Right atrium auricular region (tissue), 2 donors: Measurements from ENCODE around the gene CD300C. TPM values are rescaled to one million over a fixed set of nuclear protein-coding genes. Genes with fewer than 3 reads are reported as not detected.

Experiments used
- DNase-seq: peaks from one replicate; pipeline ENCODE4 v3.0.0-alpha.2; 2019; ENCODE audit warnings: low spot score
- H3K27ac ChIP-seq, 2 donors: fragments of 200-600 bp; sonication (generic); 1 replicate in 1 of 2; 2 replicates in 1 of 2; pipeline ENCODE4 v1.5.1; 2016 to 2019
- H3K27me3 ChIP-seq, 2 donors: fragments of 200-600 bp; sonication (generic); one replicate each; pipeline versions ENCODE4 v1.5.1 to v1.6.0; 2017 to 2019
- H3K36me3 ChIP-seq: fragments of 200-600 bp; sonication (generic); one replicate; pipeline ENCODE4 v1.5.1; 2016
- H3K4me1 ChIP-seq, 2 donors: fragments of 200-600 bp; sonication (generic); one replicate each; pipeline versions ENCODE4 v1.5.1 to v1.6.0; 2017 to 2019
- H3K4me3 ChIP-seq, 2 donors: fragments of 200-600 bp; sonication (generic); 1 replicate in 1 of 2; 2 replicates in 1 of 2; pipeline ENCODE4 v1.5.1; 2017 to 2019; ENCODE audit warnings: mild to moderate bottlenecking in 1 of 2, moderate library complexity in 1 of 2
- H3K9me3 ChIP-seq, 2 donors: fragments of 200-600 bp; sonication (generic); one replicate each; pipeline ENCODE4 v1.5.1; 2019
- total RNA-seq, 2 donors: library from RNA; depleted of rRNA; stranded (reverse); fragments of >200 nt; gene quantifications; one replicate each; pipeline ENCODE4 v1.1.0, GENCODE V29; 2016
- TF ChIP-seq, protein P1 (sequence below), 2 donors: fragments of 200-600 bp; sonication (generic); IDR thresholded peaks; one replicate each; pipeline ENCODE4 v1.5.1; 2019; ENCODE audit warnings: antibody characterized with exemption in 2 of 2

CD300C gene
- total RNA-seq, 2 donors from 2014 or later: 0.98 TPM; not detected in 1

DNA sequence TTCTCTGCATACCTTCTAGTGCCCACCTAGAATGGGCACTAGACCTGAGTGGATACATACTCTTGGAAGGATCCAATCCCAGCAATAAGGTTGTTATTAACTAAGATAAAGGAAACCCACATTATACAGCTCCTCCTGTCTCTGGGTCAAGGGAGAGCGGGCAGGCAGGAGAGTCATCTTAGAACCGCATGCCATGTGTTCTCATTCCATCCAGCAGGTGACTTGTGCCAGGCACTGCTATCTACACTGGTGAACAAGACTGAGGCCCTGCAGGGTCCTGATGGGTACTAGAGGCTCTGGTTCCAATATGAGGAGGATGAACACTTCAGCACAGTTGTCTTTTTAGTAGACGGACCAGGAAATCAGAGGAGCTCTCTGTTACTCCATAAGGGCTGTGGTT lies 27.3 kb upstream of the CD300C start:
- Histone ChIP-seq H3K4me1 (no peaks in the 10 kb centered on the region), H3K36me3 (no peaks in the 10 kb centered on the region), H3K27ac (no peak overlapping the region), H3K27me3 (no peaks in the 10 kb centered on the region), H3K9me3 (no peaks in the 10 kb centered on the region), H3K4me3 (no peak overlapping the region)
- TF ChIP-seq, protein P1, sequence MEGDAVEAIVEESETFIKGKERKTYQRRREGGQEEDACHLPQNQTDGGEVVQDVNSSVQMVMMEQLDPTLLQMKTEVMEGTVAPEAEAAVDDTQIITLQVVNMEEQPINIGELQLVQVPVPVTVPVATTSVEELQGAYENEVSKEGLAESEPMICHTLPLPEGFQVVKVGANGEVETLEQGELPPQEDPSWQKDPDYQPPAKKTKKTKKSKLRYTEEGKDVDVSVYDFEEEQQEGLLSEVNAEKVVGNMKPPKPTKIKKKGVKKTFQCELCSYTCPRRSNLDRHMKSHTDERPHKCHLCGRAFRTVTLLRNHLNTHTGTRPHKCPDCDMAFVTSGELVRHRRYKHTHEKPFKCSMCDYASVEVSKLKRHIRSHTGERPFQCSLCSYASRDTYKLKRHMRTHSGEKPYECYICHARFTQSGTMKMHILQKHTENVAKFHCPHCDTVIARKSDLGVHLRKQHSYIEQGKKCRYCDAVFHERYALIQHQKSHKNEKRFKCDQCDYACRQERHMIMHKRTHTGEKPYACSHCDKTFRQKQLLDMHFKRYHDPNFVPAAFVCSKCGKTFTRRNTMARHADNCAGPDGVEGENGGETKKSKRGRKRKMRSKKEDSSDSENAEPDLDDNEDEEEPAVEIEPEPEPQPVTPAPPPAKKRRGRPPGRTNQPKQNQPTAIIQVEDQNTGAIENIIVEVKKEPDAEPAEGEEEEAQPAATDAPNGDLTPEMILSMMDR (IDR thresholded peaks at IDR 0.05): no peak
- no peak for DNase-seq

DNA sequence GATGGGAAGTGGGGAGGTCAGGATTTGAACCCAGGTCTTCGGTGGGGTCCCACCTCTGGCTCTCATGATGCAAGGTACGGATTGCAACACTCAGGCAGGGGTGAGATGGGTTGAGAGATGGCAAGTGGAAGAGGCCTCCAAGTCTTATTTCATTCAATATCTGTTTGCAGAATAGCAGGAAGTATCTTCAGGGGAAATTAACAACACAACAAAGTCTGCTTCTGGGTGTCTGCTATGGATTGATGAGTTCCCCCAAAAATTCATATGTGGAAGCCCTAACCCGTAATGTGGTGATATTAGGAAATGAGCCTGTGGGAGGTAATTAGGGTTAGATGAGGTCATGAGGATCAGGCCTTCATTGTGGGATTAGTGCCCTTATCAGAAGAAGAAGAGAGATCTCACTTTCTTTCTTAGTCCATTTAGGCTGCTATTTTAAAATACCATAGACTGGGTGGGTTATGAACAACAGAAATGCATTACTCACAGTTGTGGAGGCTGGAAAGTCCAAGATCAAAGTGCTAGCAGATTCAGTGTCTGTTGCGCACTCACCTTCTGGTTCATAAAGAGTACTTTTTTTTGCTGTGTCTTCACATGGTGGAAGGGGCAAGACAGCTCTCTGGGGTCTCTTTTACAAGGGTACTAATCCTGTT lies 25.8 kb upstream of the CD300C start:
- H3K4me3 ChIP-seq: no peak overlapping the region
- TF ChIP-seq, protein P1 (IDR thresholded peaks at IDR 0.05): no peak
- no peaks in the 10 kb centered on the region for H3K9me3 ChIP-seq
- no peaks in the 10 kb centered on the region for H3K36me3 ChIP-seq
- H3K27me3 ChIP-seq: no peaks in the 10 kb centered on the region
- DNase-seq: no peak
- H3K27ac ChIP-seq: no peak overlapping the region
- H3K4me1 ChIP-seq: no peaks in the 10 kb centered on the region

DNA sequence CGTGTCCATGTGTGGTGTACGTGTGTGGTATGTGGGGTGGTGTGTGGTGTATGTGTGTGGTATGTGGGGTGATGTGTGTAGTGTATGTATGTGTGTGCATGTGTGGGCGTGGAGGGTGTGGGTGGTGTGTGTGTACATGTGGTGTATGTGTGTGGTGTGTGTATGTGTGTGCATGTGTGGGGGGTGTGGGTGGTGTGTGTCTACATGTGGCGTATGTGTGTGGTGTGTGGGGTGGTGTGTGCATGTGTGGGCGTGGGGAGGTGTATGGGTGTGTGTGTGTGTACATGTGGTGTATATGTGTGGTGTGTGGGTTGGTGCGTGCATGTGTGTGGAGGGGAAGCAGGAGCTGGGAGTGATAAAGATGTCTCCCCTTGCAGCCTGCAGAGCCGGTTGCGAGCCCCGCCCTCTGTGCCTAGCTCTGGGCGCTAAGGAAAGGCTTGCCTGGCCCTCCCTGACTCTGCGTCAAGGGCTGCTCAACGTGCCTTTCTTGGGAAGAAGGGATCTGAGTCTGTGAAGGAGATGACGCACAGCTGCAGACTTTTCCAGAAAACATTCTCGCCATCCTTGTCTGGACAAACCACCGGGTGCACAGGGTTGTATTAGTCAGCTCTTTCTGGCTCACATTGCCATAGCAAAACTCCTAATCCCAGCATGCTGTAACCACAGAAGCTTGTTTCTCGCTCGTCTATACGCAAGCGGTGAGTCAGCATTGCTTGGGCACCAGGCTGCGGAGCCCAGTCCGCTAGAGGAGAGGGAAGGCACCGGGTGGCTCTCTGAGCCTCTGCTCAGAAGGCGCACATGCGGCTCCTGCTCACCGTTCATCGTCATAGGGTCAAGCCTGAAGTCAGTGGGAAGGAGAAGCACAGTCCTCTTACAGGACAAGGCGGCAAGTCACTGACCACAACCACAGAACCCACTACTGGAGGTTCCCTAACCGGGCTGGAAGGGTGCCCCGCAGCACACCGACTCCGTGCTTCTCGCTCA lies 23.4 kb upstream of the CD300C start:
- no peaks in the 10 kb centered on the region for H3K27me3 ChIP-seq
- TF ChIP-seq, protein P1 (IDR thresholded peaks at IDR 0.05): no peak

DNA sequence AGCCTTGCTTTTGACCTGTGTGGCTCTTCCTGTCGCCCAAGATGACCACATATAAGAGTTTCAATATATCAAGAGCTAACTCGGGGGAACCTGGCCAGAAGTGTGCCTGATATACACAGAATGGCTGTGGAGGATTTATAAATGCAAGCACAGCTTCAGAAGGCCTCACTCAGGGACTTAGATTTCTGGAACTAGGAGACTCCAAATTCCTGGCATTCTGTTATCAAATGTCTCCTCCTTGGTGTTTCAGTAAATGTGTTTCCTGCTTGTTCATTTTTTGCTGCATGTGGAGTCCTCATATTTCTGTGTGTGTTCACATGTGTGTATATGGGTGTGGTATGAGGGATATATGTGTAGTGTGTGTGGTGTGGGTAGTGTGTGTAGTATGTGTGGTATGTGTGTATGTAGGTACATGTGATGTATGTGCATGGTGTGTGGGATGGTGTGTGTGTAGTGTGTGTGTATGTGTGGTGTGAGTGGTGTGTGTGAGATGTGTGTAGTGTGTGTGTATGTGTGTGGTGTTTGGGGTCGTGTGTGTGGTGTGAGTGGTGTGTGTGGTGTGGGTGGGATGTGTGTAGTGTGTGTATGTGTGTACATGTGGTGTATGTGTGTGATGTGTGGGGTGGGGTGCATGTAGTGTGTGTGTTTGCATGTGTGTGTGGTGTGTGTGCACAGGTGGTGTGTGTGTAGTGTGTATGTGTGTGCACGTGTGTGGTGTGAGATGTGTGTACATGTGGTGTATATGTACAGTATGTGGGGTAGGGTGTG lies 22.4 kb upstream of the CD300C start:
- TF ChIP-seq, protein P1 (IDR thresholded peaks at IDR 0.05): no peak
- H3K9me3 ChIP-seq: no peaks in the 10 kb centered on the region
- no peak for DNase-seq
- H3K27me3 ChIP-seq: no peaks in the 10 kb centered on the region
- H3K4me1 ChIP-seq: no peaks in the 10 kb centered on the region
- H3K27ac ChIP-seq: no peak overlapping the region
- H3K36me3 ChIP-seq: no peaks in the 10 kb centered on the region
- H3K4me3 ChIP-seq: no peak overlapping the region

More for the DNA sequence above, 23.4 kb upstream of the CD300C start:
- Histone ChIP-seq H3K4me3 (no peak overlapping the region), H3K9me3 (no peaks in the 10 kb centered on the region), H3K27ac (no peak overlapping the region), H3K36me3 (no peaks in the 10 kb centered on the region), H3K4me1 (no peaks in the 10 kb centered on the region)
- DNase-seq: peak; percentile 78

DNA sequence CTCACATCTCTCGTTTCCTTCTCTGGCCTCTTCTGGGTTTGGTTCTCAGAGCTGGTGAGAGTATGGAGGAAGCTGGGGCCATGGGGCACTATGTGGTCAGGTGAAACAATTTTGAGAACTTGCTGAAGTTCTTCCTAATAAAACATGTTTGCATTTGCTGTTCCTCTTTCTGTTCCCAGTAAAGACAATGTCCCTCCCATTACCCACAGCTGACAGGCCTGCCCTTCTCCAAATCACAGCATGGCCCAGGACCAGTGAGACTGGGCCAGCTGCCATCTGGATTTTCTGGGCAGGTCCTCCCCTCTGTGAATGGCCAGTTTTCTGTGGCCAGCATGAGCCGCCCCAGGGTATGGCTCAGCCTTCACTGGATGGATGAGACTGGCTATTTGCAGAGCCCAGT lies 21.5 kb upstream of the CD300C start, which contains the start of gene CD300H:
Gene CD300H, minus strand, starts transcription at position 113 of the 400 bp plus-strand sequence.
- TF ChIP-seq, protein P1 (IDR thresholded peaks at IDR 0.05): no peak
- H3K36me3 ChIP-seq: no peaks in the 10 kb centered on the region

More for the DNA sequence above, 21.5 kb upstream of the CD300C start, which contains the start of gene CD300H:
- Histone ChIP-seq H3K27me3 (no peaks in the 10 kb centered on the region), H3K27ac (no peak within 1 kb of the TSS), H3K4me1 (no peaks in the 10 kb centered on the region), H3K4me3 (no peak within 1 kb of the TSS), H3K9me3 (no peaks in the 10 kb centered on the region)
- DNase-seq: no peak
